PC-9 (cell line): ENCODE data around the gene BCAR3.

Experiments used
- CTCF ChIP-seq: fragments of 200-600 bp; sonication (generic); conservative IDR thresholded peaks from 2 replicates; pipeline ENCODE4 v1.6.1; 2017; ENCODE audit warnings: mixed run types, antibody characterized with exemption, mild to moderate bottlenecking, moderate library complexity
- EZH2 ChIP-seq: fragments of 200-600 bp; sonication (generic); IDR thresholded peaks from 2 replicates; pipeline ENCODE4 v1.8.0; 2017; ENCODE audit warnings: antibody characterized with exemption, low read depth

- no peak for TF ChIP-seq CTCF
- TF ChIP-seq EZH2 = no peak
Observed at GRCh38 chr1:93577536-93578432, 103.9 kb downstream of the BCAR3 start.
